NT2/D1 (cell line): Measurements from ENCODE around the gene MYO3B.
A peak's percentile ranks its signal among the peaks of the same experiment; 100 is the strongest.

Experiments
- DNase-seq: peaks from one replicate; pipeline ENCODE4 v3.0.0-alpha.2; 2011; ENCODE audit warnings: low read depth, low spot score
- H3K27me3 ChIP-seq: 2 replicates; pipeline ENCODE4 v1.6.0; 2011; ENCODE audit warnings: mild to moderate bottlenecking; ENCODE audit not compliant: insufficient read length, insufficient read depth
- H3K36me3 ChIP-seq: 2 replicates; pipeline ENCODE4 v1.6.1; 2011; ENCODE audit warnings: mild to moderate bottlenecking, low read length, mixed read lengths; ENCODE audit not compliant: insufficient read depth, insufficient read length
- H3K4me1 ChIP-seq: 2 replicates; pipeline ENCODE4 v1.5.1; 2011; ENCODE audit not compliant: insufficient read depth, insufficient read length
- H3K4me3 ChIP-seq: 2 replicates; pipeline ENCODE4 v1.5.1; 2011; ENCODE audit warnings: low read depth; ENCODE audit not compliant: insufficient read length
- H3K9ac ChIP-seq: 2 replicates; pipeline ENCODE4 v1.6.0; 2011; ENCODE audit warnings: low read depth; ENCODE audit not compliant: insufficient read length
- H3K9me3 ChIP-seq: 2 replicates; pipeline ENCODE4 v1.5.1; 2011; ENCODE audit warnings: mild to moderate bottlenecking, low read length; ENCODE audit not compliant: insufficient read depth
- SUZ12 ChIP-seq: IDR thresholded peaks from 2 replicates; pipeline ENCODE4 v1.6.1; 2011; ENCODE audit not compliant: insufficient read length, insufficient read depth; ENCODE audit errors: extremely low read depth
- YY1 ChIP-seq: IDR thresholded peaks from 2 replicates; pipeline ENCODE4 v1.6.1; 2011; ENCODE audit not compliant: insufficient read length, insufficient read depth
- ZNF274 ChIP-seq: IDR thresholded peaks from 2 replicates; pipeline ENCODE4 v1.6.1; 2011; ENCODE audit warnings: mild to moderate bottlenecking, low read depth, low read length

The MYO3B gene

DNA sequence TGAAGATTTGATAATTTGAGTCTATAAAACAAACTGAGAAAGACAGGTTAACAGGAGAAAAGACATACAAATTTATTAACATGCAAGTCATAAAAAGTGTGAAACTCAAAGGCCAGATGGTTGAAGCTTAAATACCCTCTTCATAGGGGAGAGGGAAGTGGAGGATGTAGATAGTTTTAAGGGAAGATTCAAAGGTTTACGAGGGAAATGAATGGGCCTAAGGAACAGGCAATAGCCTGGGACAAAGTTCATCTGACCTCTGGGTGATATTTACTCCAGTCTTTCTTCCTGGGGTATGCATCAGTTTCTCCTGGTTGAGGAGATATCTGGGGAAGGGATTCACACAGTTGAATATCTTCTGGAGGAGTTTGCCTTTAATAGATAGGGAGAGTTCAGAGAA, 322.2 kb downstream of the MYO3B start:
- Histone ChIP-seq H3K9ac (no peak overlapping the region), H3K27me3 (no peaks in the 10 kb centered on the region), H3K9me3 (no peaks in the 10 kb centered on the region), H3K36me3 (no peaks in the 10 kb centered on the region), H3K4me1 (no peaks in the 10 kb centered on the region), H3K4me3 (no peak overlapping the region)
- DNase-seq, result no peak
- TF ChIP-seq ZNF274, result no peak
- TF ChIP-seq SUZ12, result no peak
- no peak for TF ChIP-seq YY1

DNA sequence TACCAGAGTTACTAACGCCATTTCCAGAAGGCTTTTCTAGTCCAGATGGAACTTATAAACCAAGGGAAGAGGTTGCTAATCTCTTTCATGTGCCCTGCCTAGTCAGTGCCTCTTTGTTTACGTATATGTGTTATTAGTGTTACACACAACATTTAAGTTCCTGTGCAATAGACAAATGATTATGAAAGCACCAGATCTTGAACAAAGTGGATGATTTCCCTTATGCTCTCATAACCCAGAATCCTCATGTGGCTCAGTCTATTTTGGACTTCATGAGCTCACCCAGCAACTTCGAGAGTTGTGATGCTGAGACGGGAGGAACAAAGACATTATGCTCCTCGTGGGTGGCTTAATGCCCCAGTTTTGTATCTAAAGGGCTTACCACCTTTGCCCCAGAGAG, 322.8 kb downstream of the MYO3B start:
- H3K4me3 ChIP-seq, result no peak overlapping the region
- H3K36me3 ChIP-seq, result no peaks in the 10 kb centered on the region
- no peaks in the 10 kb centered on the region for H3K4me1 ChIP-seq
- DNase-seq, result no peak
- no peaks in the 10 kb centered on the region for H3K9me3 ChIP-seq
- no peak overlapping the region for H3K9ac ChIP-seq
- no peaks in the 10 kb centered on the region for H3K27me3 ChIP-seq
- no peak for TF ChIP-seq SUZ12
- no peak for TF ChIP-seq YY1
- TF ChIP-seq ZNF274, result no peak

DNA sequence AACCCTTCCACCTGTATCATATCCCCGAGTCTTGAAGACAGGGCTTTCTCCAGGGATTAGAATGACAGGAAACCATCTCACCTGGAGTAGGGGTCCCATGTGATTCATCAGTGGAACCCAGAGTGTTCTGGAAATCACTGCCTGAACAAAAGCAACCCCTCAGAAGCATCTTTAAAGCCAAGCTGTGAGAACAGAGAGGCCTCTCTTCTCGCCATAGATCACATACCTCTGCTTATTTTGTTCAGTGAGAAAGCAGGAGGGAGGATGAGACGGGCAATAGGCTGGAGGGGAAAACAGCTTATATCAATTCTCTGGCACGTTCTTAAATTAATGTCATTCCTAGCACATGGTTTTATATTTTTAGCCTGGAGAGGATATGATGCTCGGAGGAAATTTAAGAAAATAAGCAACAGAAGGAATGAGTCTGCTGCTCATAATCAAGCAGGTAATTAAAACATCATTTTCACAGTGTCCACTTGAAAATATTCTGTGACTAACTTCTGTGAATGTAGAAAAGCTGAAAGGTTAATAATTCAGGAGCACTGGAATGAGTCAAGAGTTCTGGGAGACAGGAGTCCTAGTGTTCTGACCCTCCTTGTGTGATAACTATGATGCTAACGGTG, 323.6 kb downstream of the MYO3B start:
- no peak for DNase-seq
- Histone ChIP-seq H3K9me3 (no peaks in the 10 kb centered on the region), H3K4me1 (no peaks in the 10 kb centered on the region), H3K4me3 (no peak overlapping the region), H3K27me3 (no peaks in the 10 kb centered on the region), H3K9ac (no peak overlapping the region), H3K36me3 (no peaks in the 10 kb centered on the region)
- no peak for TF ChIP-seq SUZ12
- no peak for TF ChIP-seq ZNF274
- TF ChIP-seq YY1, result no peak

DNA sequence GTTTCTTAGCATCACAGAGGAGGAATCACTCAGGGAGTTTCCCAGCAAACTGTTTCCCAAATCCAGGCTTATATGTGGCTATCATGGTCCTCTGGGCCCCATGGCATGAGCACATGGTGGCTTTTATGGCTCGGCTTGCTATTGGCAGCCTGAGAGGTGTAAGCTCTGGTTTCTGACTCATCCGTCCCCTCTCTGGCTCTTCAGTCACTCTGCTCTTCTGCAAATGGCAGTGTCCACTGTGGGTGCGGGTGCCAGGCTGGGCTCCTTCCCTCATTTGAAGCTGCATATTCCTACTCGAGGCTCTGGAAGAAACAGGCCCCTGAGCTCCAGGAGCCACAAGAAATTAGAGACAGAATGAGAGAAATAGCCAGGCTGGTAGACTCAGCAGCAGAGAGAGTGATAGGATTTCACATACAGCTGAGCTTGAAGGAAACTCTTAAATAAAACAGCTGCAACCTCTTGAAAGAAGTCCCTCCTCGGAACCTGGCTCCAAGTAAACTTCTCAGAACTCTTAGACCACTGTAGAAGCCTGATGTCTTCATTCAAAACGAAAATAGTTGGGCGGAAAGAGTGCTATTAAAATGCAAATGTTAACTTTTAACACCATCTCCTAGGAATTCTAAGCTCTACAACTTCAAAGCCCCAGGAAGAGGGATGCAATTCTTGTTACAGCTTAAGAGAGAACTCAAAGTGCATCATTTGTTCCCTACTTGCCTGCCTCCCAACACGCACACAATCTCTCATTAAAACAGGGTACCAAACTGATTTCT, 324.6 kb downstream of the MYO3B start:
- peak; percentile 82 for DNase-seq
- no peak for TF ChIP-seq SUZ12
- TF ChIP-seq YY1, result no peak
- no peak for TF ChIP-seq ZNF274
- H3K4me1 ChIP-seq, result no peaks in the 10 kb centered on the region
- H3K36me3 ChIP-seq, result no peaks in the 10 kb centered on the region
- H3K4me3 ChIP-seq, result no peak overlapping the region
- H3K9ac ChIP-seq, result peak overlapping the region; percentile 47
- H3K27me3 ChIP-seq, result no peaks in the 10 kb centered on the region
- H3K9me3 ChIP-seq, result no peaks in the 10 kb centered on the region

DNA sequence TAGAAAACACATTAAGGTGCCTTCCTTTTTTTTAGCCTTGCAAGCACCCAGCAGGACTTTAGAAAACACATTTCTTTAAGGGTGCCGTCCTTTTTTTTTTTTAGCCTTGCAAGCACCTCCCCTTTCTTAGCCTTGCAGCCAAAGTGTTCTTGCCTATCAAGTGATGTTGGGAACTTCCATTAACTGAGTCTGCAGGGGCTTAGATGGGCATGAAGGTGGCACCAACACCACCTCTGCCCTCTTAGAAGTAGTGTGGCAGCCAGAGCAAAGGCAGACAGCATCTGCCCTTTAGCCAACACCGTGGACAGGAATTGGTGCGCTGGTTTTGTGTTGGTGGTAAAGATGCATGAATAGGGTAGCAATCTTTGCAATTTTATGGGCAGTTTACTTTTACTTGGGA, 325.6 kb downstream of the MYO3B start:
- TF ChIP-seq SUZ12, result no peak
- no peak for TF ChIP-seq ZNF274
- TF ChIP-seq YY1, result no peak
- H3K9me3 ChIP-seq, result no peaks in the 10 kb centered on the region
- no peaks in the 10 kb centered on the region for H3K4me1 ChIP-seq
- DNase-seq, result no peak
- H3K36me3 ChIP-seq, result no peaks in the 10 kb centered on the region
- H3K4me3 ChIP-seq, result no peak overlapping the region
- no peaks in the 10 kb centered on the region for H3K27me3 ChIP-seq
- H3K9ac ChIP-seq, result peak overlapping the region; percentile 57

DNA sequence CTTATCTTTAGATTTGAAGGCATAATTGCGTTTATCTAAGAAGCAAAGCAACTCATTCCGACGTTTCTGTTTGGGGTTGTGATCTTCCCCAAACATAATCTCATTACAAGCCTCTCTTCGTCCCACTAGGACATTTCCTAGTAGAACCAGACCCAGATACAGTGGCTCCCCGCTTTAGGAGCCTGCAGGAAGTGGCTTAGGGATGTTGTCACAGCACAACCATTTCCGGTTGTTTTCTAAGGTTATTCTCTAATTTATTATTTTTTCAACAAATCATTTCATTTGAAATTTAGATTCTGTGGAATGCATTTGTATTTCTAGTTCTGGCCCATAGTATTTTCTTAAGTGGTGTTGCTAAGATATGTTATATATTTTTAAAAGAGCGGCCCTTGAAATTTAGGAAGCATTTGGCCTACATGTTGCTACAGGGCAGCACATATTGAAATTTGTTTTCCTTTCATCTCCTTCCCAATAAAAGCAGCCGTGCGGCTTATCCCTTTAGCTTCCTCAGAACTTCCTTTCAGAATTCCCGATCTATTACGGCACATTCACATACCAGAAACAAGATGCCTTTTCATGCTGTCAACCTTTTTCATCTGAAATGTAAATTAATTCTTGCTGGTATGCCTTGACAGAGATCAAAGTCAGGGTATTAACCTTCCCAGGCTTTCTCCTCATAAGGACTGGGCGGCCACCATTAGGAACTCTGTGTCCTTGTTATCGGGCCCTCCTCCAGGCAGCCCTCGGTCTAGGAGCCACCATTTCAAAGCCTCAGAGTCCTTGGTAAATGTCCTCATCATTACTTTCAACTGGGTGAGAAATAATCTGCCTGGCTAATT, 326.2 kb downstream of the MYO3B start:
- H3K36me3 ChIP-seq, result no peaks in the 10 kb centered on the region
- H3K9me3 ChIP-seq, result no peaks in the 10 kb centered on the region
- TF ChIP-seq YY1 (no peak), SUZ12 (no peak), ZNF274 (no peak)
- H3K9ac ChIP-seq, result peak overlapping the region; percentile 61
- H3K4me1 ChIP-seq, result no peaks in the 10 kb centered on the region
- H3K4me3 ChIP-seq, result no peak overlapping the region
- H3K27me3 ChIP-seq, result no peaks in the 10 kb centered on the region
- DNase-seq, result no peak

DNA sequence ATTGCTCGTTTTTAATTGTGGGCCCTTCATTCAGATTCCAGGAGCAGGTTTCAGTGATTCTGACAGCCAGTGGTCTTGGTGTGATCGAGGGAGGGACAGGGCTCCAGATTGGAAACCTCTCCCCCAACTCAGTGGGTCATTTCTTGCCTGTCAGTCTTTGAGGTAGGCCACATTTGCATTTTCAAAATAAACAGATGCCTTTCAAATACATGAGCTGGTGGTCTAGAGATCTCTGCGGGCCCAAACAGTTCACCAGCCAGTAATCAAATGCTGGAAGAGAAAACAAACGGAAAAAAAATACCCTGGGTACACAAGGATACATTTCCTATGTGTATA, 326.8 kb downstream of the MYO3B start:
- H3K27me3 ChIP-seq, result no peaks in the 10 kb centered on the region
- TF ChIP-seq YY1 (no peak), SUZ12 (no peak), ZNF274 (no peak)
- H3K4me3 ChIP-seq, result no peak overlapping the region

More for the DNA sequence above, 326.8 kb downstream of the MYO3B start:
- Histone ChIP-seq H3K36me3 (no peaks in the 10 kb centered on the region), H3K4me1 (no peaks in the 10 kb centered on the region), H3K9me3 (no peaks in the 10 kb centered on the region), H3K9ac (peak overlapping the region; percentile 17)
- no peak for DNase-seq
